Endothelial cell (in vitro differentiated cells): ENCODE measurements around the gene AP2A1. TPM values are rescaled to one million over a fixed set of nuclear protein-coding genes. Genes with fewer than 3 reads are reported as not detected.

Source experiments
- DNase-seq: peaks from one replicate; pipeline ENCODE4 v3.0.0; 2021; ENCODE audit warnings: low spot score
- H3K27ac Mint-ChIP-seq: one replicate; pipeline ENCODE4 v1.8.0; 2021; ENCODE audit warnings: mixed read lengths, inconsistent platforms; ENCODE audit not compliant: unreplicated experiment
- H3K27me3 Mint-ChIP-seq: one replicate; pipeline ENCODE4 v1.8.0; 2021; ENCODE audit warnings: mild to moderate bottlenecking, moderate library complexity, mixed read lengths, inconsistent platforms; ENCODE audit not compliant: unreplicated experiment
- H3K36me3 Mint-ChIP-seq: one replicate; pipeline ENCODE4 v1.8.0; 2021; ENCODE audit warnings: mild to moderate bottlenecking, low read depth, mixed read lengths, inconsistent platforms; ENCODE audit not compliant: unreplicated experiment
- H3K4me1 Mint-ChIP-seq: one replicate; pipeline ENCODE4 v1.8.0; 2021; ENCODE audit warnings: mild to moderate bottlenecking, mixed read lengths, inconsistent platforms; ENCODE audit not compliant: unreplicated experiment
- H3K4me3 Mint-ChIP-seq: one replicate; pipeline ENCODE4 v1.8.0; 2021; ENCODE audit warnings: mild to moderate bottlenecking, mixed read lengths, inconsistent platforms; ENCODE audit not compliant: unreplicated experiment
- H3K9me3 Mint-ChIP-seq: one replicate; pipeline ENCODE4 v1.8.0; 2021; ENCODE audit warnings: mixed read lengths, inconsistent platforms; ENCODE audit not compliant: unreplicated experiment
- CTCF ChIP-seq: fragments of 200-600 bp; sonication (generic); IDR thresholded peaks from one replicate; pipeline ENCODE4 v1.5.0; 2021; ENCODE audit warnings: antibody characterized with exemption; ENCODE audit not compliant: unreplicated experiment
- total RNA-seq: library from RNA; stranded (reverse); fragmentation: NEBNext Ultra II Directional; extraction: Animal tissue kit (Norgen Biotek cat#: 25700); gene quantifications from one replicate; pipeline ENCODE4 v1.2.1, GENCODE V29; 2021; ENCODE audit not compliant: unreplicated experiment

AP2A1 gene
- total RNA-seq, 1 donor from 2014 or later: 191 TPM

- Mint-ChIP-seq H3K4me1 (peaks cover 18% of the 10 kb centered on the region), H3K36me3 (peaks cover 23% of the 10 kb centered on the region), H3K27ac (peak overlapping the region; percentile 20), H3K9me3 (no peaks in the 10 kb centered on the region), H3K4me3 (peak overlapping the region; percentile 56), H3K27me3 (peaks cover 27% of the 10 kb centered on the region)
- no peak for TF ChIP-seq CTCF
- no peak for DNase-seq
These were observed 40.5 kb downstream of the AP2A1 start for GRCh38 chr19:49807058-49807903.

- peaks cover 28% of the 10 kb centered on the region for H3K27me3 Mint-ChIP-seq
These were observed 41.3 kb downstream of the AP2A1 start for GRCh38 chr19:49807904-49808675.

GRCh38 chr19:49808711-49809159 lies 41.9 kb downstream of the AP2A1 start:
- H3K27me3 Mint-ChIP-seq: peaks cover 29% of the 10 kb centered on the region
- peak; percentile 94 for DNase-seq
- TF ChIP-seq CTCF: no peak
- peaks cover 24% of the 10 kb centered on the region for H3K4me1 Mint-ChIP-seq
- H3K9me3 Mint-ChIP-seq: no peaks in the 10 kb centered on the region
- H3K36me3 Mint-ChIP-seq: peaks cover 10% of the 10 kb centered on the region
- H3K4me3 Mint-ChIP-seq: peak overlapping the region; percentile 80
- peak overlapping the region; percentile 41 for H3K27ac Mint-ChIP-seq

More at GRCh38 chr19:49807904-49808675, 41.3 kb downstream of the AP2A1 start:
- H3K4me1 Mint-ChIP-seq: peaks cover 24% of the 10 kb centered on the region
- no peak for DNase-seq
- no peak for TF ChIP-seq CTCF
- peak overlapping the region; percentile 20 for H3K27ac Mint-ChIP-seq
- H3K9me3 Mint-ChIP-seq: no peaks in the 10 kb centered on the region
- peak overlapping the region; percentile 56 for H3K4me3 Mint-ChIP-seq
- H3K36me3 Mint-ChIP-seq: peaks cover 17% of the 10 kb centered on the region

DNA sequence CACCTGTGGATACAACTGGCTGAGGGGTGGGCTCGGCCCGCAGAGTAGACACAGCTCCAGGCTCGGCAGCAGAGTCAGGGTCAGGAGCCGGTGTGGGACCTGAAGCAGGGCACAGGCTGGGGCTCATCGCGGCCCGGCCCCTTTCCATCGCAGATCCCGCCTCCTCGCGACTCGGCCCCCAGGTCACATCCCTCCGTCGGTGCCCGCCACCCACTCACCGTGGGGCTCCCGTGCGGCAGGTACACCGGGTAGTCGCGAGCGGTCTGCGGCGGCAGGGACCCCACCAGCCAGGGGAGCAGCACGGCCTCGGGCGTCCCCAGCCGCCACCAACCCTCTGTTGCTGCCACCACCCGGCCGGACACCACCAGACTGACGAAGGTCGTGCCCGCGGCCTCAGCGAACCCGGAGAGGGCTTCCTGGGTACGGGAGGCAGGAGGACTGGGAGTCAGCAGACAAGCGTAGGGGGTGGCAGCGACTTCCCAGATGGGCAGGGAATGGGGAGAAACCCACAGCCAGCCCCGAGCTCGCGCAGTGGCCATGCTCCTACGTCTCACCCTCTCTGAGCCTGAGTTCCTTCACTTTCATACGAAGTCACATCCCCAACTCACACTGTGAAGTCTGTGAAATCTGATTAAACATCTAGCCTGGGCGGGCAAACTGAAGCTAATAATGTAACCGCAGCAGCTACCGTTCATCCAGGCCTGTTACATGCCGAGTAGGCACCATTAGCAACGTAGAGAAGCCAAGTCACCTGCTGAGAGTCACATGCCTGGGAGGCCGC lies 42.5 kb downstream of the AP2A1 start:
- H3K9me3 Mint-ChIP-seq: no peaks in the 10 kb centered on the region
- TF ChIP-seq CTCF: no peak
- H3K27me3 Mint-ChIP-seq: peaks cover 28% of the 10 kb centered on the region
- peaks cover 26% of the 10 kb centered on the region for H3K4me1 Mint-ChIP-seq
- H3K27ac Mint-ChIP-seq: peak overlapping the region; percentile 41
- peak overlapping the region; percentile 80 for H3K4me3 Mint-ChIP-seq
- DNase-seq: peak; percentile 45
- H3K36me3 Mint-ChIP-seq: peaks cover 10% of the 10 kb centered on the region
